Psoas muscle (tissue), 8 donors: Measurements from ENCODE around the gene POLE. TPM values are rescaled to one million over a fixed set of nuclear protein-coding genes. Genes with fewer than 3 reads are reported as not detected.
"Not testable (repeated sequence)": the region's sequence is repeated elsewhere in the genome, so short reads cannot be mapped to it uniquely, and the experiment has no call there.

Experiments
- ATAC-seq, 4 donors: fragments of 200-7000 bp; cut with Tn5 transposase; one replicate each; pipeline ENCODE4 v1.9.1; 2020; ENCODE audit warnings: moderate library complexity in 3 of 4, mild to moderate bottlenecking in 2 of 4
- DNase-seq, 2 donors: peaks; one replicate each; pipeline ENCODE4 v3.0.0-alpha.2; 2020
- H3K27ac ChIP-seq: fragments of 200-600 bp; one replicate; pipeline ENCODE4 v1.8.0; 2022
- H3K27me3 ChIP-seq, 3 donors: fragments of 200-600 bp in 1 of 3; one replicate each; pipeline versions ENCODE4 v1.6.1 to v1.8.0; 2013 to 2022; ENCODE audit warnings: low read length in 2 of 3, mild to moderate bottlenecking in 2 of 3, moderate library complexity in 1 of 3; ENCODE audit not compliant: insufficient read depth in 3 of 3
- H3K36me3 ChIP-seq, 2 donors: fragments of 200-600 bp in 1 of 2; one replicate each; pipeline versions ENCODE4 v1.6.1 to v1.8.0; 2013 to 2022; ENCODE audit warnings: low read depth in 1 of 2, mild to moderate bottlenecking in 1 of 2, moderate library complexity in 1 of 2; ENCODE audit not compliant: insufficient read depth in 1 of 2
- H3K4me1 ChIP-seq: fragments of 200-600 bp; one replicate; pipeline ENCODE4 v1.8.0; 2022
- H3K4me3 ChIP-seq: fragments of 200-600 bp; one replicate; pipeline ENCODE4 v1.8.0; 2022; ENCODE audit warnings: mild to moderate bottlenecking
- H3K9me3 ChIP-seq: fragments of 200-600 bp; one replicate; pipeline ENCODE4 v1.8.0; 2022
- CTCF ChIP-seq: fragments of 200-600 bp; IDR thresholded peaks from one replicate; pipeline ENCODE4 v1.8.0; 2022; ENCODE audit warnings: antibody characterized with exemption
- WGBS, 3 donors: extraction: QIAGEN DNeasy Blood & Tissue Kit; methylation state at CpG; one replicate each; pipeline versions ENCODE4 v1.1.6 to v1.1.7; 2013; 5-methylcytosine and 5-hydroxymethylcytosine counted together
- intact Hi-C, 2 donors: fragments of 100-400 bp; cut with DNase I; formaldehyde crosslinking; loops; one replicate each; pipeline versions ENCODE4 v1.11.0 to v1.14.2; 2022
- polyA plus RNA-seq, 3 donors: library from polyadenylated mRNA; stranded (reverse); fragments of 200-250 nt; gene quantifications; one replicate each; pipeline ENCODE4 v1.2.3, GENCODE V29; 2013
- total RNA-seq, 4 donors: library from RNA; stranded (reverse); fragmentation: NEBNext Ultra II Directional in 2 of 4; extraction: Animal tissue kit (Norgen Biotek cat#: 25700) in 2 of 4; gene quantifications; one replicate each; pipeline versions ENCODE4 v1.2.1 to v1.2.4, GENCODE V29; 2021 to 2023
- donor health status: healthy with polysubstance abuse.
- donor health status: DM: no; HTN: no; CAD: no; lungs with moderate emphysema.
- donor health status: Bipolar disorder and iron deficiency.
- donor health status: healthy.
- donor health status: DM: yes; HTN: yes; CAD: no.
- donor health status: DM: no; HTN: no; CAD: no.
- donor health status: DM: no; HTN: no; CAD: no.
- donor health status: DM: yes; HTN: yes; CAD: no.

POLE gene
- total and polyA plus RNA-seq, 7 donors = 4.2 to 15.1 (median 6.7) TPM

GRCh38 chr12:132700212-132700822, 13.2 kb upstream of the POLE start:
- Histone ChIP-seq H3K27me3 (no peaks in the 10 kb centered on the region), H3K9me3 (no peaks in the 10 kb centered on the region), H3K36me3 (peaks cover 0 to 72% of the 10 kb centered on the region in 2 donors), H3K27ac (no peak overlapping the region), H3K4me3 (no peak overlapping the region), H3K4me1 (no peaks in the 10 kb centered on the region)
- no peak for ATAC-seq
- no peak for TF ChIP-seq CTCF
- DNase-seq = no peak
- WGBS, 3 donors = 92 to 97% (median 95%) methylated on average over 10 of the region's 10 CpGs
- intact Hi-C loops = no loop called here

GRCh38 chr12:132698341-132698740, 11.2 kb upstream of the POLE start:
- DNase-seq (no peak), ATAC-seq (no peak)
- no peaks in the 10 kb centered on the region for H3K4me1 ChIP-seq
- H3K27me3 ChIP-seq = no peaks in the 10 kb centered on the region
- WGBS, 3 donors = 79 to 92% (median 89%) methylated on average over 5 of the region's 5 CpGs
- H3K27ac ChIP-seq = no peak overlapping the region
- H3K9me3 ChIP-seq = no peaks in the 10 kb centered on the region
- peaks cover 0 to 56% of the 10 kb centered on the region in 2 donors for H3K36me3 ChIP-seq
- no peak for TF ChIP-seq CTCF
- intact Hi-C loops = no loop called here
- no peak overlapping the region for H3K4me3 ChIP-seq

DNA sequence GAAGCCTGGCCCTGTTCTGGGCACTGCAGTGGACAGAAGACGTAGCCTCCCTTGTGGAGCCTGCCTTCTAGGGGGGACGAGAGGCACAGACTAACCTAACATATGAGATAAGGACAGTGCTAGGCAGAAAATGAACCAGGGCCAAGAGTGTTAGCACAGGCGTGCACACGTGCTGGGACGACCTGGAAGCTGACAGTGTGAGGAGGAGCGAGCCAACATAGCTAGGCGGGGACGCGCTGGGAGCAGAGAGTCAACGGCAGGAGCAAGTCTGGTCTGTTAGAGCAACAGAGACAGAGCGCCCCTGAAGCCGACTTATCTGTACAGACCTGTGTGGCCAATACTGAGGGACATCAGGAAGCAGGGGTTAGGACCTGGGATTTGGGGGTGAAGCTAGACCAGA, 8.3 kb upstream of the POLE start:
- Histone ChIP-seq H3K4me3 (no peak overlapping the region), H3K9me3 (no peaks in the 10 kb centered on the region), H3K4me1 (no peaks in the 10 kb centered on the region), H3K27me3 (no peaks in the 10 kb centered on the region), H3K27ac (no peak overlapping the region), H3K36me3 (peaks cover 0 to 46% of the 10 kb centered on the region in 2 donors)
- intact Hi-C loops = no loop called here
- ATAC-seq = peak in 3 of 4 donors; percentile 19 to 39 (median 33)
- no peak for TF ChIP-seq CTCF
- whole genome bisulfite sequencing, 3 donors = 84 to 94% (median 86%) methylated on average over 12 of the region's 12 CpGs
- DNase-seq = no peak

DNA sequence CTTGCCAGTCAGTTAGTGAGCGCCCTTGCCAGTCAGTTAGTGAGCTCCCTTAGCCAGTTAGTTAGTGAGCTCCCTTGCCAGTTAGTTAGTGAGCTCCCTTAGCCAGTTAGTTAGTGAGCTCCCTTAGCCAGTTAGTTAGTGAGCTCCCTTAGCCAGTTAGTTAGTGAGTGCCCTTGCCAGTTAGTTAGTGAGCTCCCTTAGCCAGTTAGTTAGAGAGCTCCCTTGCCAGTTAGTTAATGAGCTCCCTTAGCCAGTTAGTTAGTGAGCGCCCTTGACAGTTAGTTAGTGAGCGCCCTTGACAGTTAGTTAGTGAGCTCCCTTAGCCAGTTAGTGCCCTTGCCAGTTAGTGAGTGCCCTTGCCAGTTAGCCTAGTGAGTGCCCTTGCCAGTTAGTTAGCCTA, 7.7 kb upstream of the POLE start:
- 97 to 99% (median 98%) methylated on average over 3 of the region's 3 CpGs for WGBS, 3 donors
- ATAC-seq = not testable (repeated sequence)

DNA sequence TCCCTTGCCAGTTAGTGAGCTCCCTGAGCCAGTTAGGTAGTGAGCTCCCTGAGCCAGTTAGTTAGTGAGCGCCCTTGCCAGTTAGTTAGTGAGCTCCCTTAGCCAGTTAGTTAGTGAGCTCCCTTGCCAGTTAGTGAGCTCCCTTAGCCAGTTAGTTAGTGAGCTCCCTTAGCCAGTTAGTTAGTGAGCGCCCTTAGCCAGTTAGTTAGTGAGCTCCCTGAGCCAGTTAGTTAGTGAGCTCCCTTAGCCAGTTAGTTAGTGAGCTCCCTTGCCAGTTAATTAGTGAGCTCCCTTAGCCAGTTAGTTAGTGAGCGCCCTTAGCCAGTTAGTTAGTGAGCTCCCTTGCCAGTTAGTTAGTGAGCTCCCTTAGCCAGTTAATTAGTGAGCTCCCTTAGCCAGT, 4.9 kb upstream of the POLE start:
- 88 to 100% (median 98%) methylated on average over 3 of the region's 3 CpGs for WGBS, 3 donors
- H3K27me3 ChIP-seq, H3K27ac ChIP-seq, H3K9me3 ChIP-seq, DNase-seq, ATAC-seq, intact Hi-C loops, H3K4me1 ChIP-seq, H3K4me3 ChIP-seq: not testable (repeated sequence)
- H3K36me3 ChIP-seq = peaks cover 0 to 26% of the 10 kb centered on the region in 2 donors

More for the DNA sequence above, 7.7 kb upstream of the POLE start:
- DNase-seq, H3K4me3 ChIP-seq, H3K9me3 ChIP-seq, H3K27me3 ChIP-seq, H3K27ac ChIP-seq, H3K4me1 ChIP-seq, intact Hi-C loops: not testable (repeated sequence)
- peaks cover 0 to 49% of the 10 kb centered on the region in 2 donors for H3K36me3 ChIP-seq

DNA sequence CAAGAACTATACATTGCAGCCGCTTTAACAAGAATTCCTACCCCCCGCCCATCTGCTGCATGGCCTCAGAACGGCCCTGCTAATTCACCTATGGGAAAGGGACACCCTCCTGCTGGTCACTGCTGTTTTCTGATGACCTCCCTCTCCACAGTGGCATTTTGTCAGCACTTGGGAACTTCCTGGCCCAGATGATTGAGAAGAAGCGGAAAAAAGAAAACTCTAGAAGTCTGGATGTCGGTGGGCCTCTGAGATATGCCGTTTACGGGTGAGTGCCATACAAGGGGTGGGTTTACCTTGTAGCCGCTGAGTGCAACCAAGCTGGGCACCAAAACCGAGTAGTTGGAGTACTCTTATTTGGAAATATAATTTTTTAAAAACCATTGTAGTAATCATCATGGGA, 3.0 kb upstream of the POLE start:
- TF ChIP-seq CTCF = no peak
- no peaks in the 10 kb centered on the region for H3K27me3 ChIP-seq
- 93 to 97% (median 94%) methylated on average over 9 of the region's 9 CpGs for WGBS, 3 donors
- H3K4me3 ChIP-seq = no peak overlapping the region
- H3K9me3 ChIP-seq = no peaks in the 10 kb centered on the region
- DNase-seq (no peak), ATAC-seq (no peak)
- intact Hi-C loops = no loop called here
- H3K4me1 ChIP-seq = no peaks in the 10 kb centered on the region
- peaks cover 0 to 12% of the 10 kb centered on the region in 2 donors for H3K36me3 ChIP-seq
- H3K27ac ChIP-seq = no peak overlapping the region
